ENCODE results near the gene UGT1A4.
A peak's percentile ranks its signal among the peaks of the same experiment; 100 is the strongest.
"Not testable (repeated sequence)": the region's sequence is repeated elsewhere in the genome, so short reads cannot be mapped to it uniquely, and the experiment has no call there.

The UGT1A4 gene

DNA sequence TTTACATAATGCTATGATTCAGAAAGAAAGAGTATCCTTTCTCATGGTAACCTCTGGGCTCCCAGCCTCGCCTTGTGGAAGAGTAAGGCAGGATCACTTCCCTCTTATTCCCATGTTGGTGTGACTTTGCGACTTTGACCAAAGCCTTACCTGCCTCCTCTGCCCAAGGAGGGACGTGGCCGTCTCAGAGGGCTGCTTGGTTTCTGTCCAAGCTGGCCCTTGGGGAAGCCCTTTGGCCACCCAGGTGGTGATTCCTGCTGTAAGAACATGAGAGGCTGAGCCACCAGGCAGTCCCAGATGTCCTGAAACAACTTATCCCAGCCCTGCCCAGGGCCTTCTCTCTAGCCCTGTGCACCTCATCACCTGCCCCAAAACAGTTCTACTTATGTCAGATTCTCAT lies 19.8 kb upstream of the UGT1A4 start:
- DNase-seq (ENCODE audit: low read depth, low spot score) = no peak
- H3K27ac ChIP-seq = no peak overlapping the region

GRCh38 chr2:233699424-233700027 lies 19.0 kb upstream of the UGT1A4 start:
- no peak for DNase-seq (ENCODE audit: low read depth, low spot score)
- peak overlapping the region; percentile 52 for H3K27ac ChIP-seq

GRCh38 chr2:233700028-233700635 lies 18.4 kb upstream of the UGT1A4 start:
- DNase-seq (ENCODE audit: low read depth, low spot score) = peak; percentile 18
- H3K27ac ChIP-seq = peak overlapping the region; percentile 52

DNA sequence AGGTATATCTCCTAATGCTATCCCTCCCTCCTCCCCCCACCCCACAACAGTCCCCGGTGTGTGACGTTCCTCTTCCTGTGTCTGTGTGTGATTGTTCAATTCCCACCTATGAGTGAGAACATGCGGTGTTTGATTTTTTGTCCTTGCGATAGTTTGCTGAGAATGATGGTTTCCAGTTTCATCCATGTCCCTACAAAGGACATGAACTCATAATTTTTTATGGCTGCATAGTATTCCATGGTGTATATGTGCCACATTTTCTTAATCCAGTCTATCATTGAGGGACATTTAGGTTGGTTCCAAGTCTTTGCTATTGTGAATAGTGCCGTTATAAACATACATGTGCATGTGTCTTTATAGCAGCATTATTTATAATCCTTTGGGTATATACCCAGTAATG lies 17.7 kb upstream of the UGT1A4 start:
- not testable (repeated sequence) for H3K27ac ChIP-seq; DNase-seq (ENCODE audit: low read depth, low spot score)

GRCh38 chr2:233702238-233702637 lies 16.3 kb upstream of the UGT1A4 start:
- no peak for DNase-seq (ENCODE audit: low read depth, low spot score)

DNA sequence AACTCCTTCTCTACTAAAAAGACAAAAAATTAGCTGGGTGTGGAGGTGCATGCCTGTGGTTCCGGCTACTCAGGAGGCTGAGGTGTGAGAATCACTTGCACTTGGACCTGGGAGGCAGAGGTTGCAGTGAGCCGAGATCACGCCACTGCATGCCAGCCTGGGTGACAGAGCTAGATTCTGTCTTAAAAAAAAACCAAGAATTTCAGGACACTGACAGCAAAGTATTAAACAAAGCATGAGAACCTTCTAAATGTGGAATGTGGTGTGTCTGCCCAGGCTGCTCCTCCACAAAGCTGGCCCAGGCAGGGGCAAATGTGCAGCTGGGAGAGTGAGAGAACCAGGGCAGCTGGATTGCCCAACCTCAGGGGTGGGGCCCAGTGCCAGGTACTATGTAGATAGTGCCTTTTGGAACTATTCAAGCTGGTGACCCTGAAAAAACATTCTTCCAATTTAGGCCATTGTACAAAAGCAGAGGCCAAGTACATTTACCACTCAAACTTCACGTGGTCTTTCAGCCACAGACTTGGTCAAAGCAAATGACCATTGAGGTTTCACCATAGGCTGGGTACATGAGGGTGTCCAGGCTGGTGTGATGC lies 12.5 kb upstream of the UGT1A4 start:
- peak; percentile 20 for DNase-seq (ENCODE audit: low read depth, low spot score)

More at GRCh38 chr2:233702238-233702637, 16.3 kb upstream of the UGT1A4 start:
- H3K27ac ChIP-seq = no peak overlapping the region

DNA sequence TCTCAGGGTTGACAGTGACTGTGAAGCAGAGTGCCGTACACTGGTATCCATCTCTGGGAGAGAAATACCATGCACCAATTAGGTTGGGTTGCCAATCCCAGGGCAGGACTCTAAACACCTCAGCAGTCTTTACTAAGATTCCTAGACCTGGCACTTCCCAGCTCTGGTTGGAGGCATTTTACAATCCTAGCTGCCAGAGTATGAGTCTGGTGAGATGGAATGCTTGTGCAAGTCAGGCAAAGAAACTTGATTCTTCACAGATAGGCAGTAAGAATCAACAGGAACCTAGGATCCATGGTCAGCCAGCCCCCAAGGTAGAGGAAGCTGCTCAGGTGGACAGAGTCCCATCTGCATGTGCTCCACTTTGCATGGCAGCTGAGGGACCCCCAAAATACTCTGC lies 11.8 kb upstream of the UGT1A4 start:
- H3K27ac ChIP-seq = peak overlapping the region; percentile 53
- no peak for DNase-seq (ENCODE audit: low read depth, low spot score)

More for the DNA sequence above, 12.5 kb upstream of the UGT1A4 start:
- peak overlapping the region; percentile 53 for H3K27ac ChIP-seq

DNA sequence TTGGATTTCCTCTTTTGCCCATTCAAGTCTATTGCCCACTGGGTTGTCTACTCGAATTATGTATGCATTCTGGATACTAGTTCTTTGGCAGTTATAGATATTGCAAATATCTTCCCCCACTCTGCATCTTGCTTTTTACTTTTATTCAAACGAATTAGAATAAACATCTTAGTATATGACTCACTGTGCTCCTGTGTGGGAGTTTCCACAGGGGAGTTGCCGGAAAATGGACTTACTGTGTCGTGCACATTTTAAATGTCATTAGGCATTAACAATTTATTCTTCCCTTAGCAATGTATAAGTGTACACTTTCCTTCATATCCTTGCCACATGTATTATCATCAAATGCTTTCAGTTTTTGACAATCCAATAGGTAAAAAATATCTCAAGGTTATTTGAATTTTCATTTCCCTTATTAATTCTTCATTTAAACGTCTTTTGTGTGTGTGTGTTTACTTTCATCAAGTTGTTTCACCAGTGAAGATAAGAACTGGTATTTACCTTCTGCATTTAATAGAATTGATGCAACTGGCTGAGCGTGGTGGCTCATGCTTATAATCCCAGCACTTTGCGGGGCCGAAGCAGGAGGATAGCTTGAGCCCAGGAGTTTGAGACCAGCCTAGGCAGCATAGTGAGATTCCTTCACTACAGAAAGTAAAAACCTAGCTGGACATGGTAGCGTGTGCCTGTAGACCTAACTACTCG lies 10.4 kb upstream of the UGT1A4 start:
- DNase-seq (ENCODE audit: low read depth, low spot score) = no peak
- no peak overlapping the region for H3K27ac ChIP-seq

DNA sequence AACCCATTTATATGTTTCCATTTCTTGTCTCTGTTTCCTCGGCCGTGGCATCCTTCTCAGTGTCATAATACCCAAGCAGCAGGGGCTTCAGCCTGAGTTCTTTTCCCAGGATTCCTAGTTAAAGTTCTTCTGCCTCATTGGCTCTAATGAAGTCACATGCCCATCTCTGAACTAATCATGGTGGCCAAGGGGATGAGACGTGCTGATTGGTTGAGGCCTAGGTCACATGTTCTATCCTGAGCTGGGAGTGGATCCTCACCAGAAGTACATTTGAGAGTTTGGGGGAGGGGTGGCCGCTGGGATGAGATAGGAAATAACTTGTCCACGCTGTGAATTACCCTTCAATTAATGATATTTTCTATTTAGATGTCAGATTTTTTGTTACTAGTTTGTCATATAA lies 9.6 kb upstream of the UGT1A4 start:
- H3K27ac ChIP-seq = no peak overlapping the region
- no peak for DNase-seq (ENCODE audit: low read depth, low spot score)

GRCh38 chr2:233711312-233712008 lies 7.1 kb upstream of the UGT1A4 start:
- DNase-seq (ENCODE audit: low read depth, low spot score) = peak; percentile 24
- no peak overlapping the region for H3K27ac ChIP-seq

GRCh38 chr2:233712611-233713261 lies 5.8 kb upstream of the UGT1A4 start, which contains the start of gene UGT1A5:
TSS of gene UGT1A5 (plus strand) at chr2:233712907. CDS start at chr2:233712992, 85 bp downstream.
- H3K27ac ChIP-seq = no peak within 1 kb of the TSS
- no peak for DNase-seq (ENCODE audit: low read depth, low spot score)

- DNase-seq (ENCODE audit: low read depth, low spot score) = no peak
- no peak overlapping the region for H3K27ac ChIP-seq
Measured at GRCh38 chr2:233713262-233713615, 5.3 kb upstream of the UGT1A4 start.

- no peak overlapping the region for H3K27ac ChIP-seq
Measured at GRCh38 chr2:233714121-233714520, 4.4 kb upstream of the UGT1A4 start.

GRCh38 chr2:233728723-233729301 lies 10.3 kb downstream of the UGT1A4 start, which contains the start of gene UGT1A3:
TSS of gene UGT1A3 (plus strand) at chr2:233729042. CDS start at chr2:233729127, 85 bp downstream.
- no peak for DNase-seq (ENCODE audit: low read depth, low spot score)

More at GRCh38 chr2:233714121-233714520, 4.4 kb upstream of the UGT1A4 start:
- DNase-seq (ENCODE audit: low read depth, low spot score) = no peak

GRCh38 chr2:233736868-233737653 lies 18.5 kb downstream of the UGT1A4 start:
- not testable (repeated sequence) for H3K27ac ChIP-seq; DNase-seq (ENCODE audit: low read depth, low spot score)

More at GRCh38 chr2:233728723-233729301, 10.3 kb downstream of the UGT1A4 start, which contains the start of gene UGT1A3:
- no peak within 1 kb of the TSS for H3K27ac ChIP-seq

DNA sequence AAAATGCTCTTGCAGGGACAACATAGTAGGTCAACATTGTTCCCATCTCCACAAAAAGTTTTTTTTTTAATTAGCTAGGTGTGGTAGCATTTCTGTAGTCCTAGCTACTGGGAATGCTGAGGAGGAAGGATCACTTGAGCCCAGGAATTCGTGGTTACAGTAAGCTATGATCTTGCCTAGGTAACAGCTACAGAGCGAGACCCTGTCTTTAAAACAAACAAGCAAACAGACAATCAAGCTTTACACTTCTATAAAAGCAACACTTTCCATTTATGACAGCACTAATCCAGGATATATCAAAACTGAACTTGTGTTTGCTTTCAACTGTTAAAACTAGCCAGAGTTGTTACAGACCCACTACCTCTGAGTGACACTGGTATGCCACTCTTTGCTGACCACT lies 22.3 kb downstream of the UGT1A4 start:
- H3K27ac ChIP-seq = no peak overlapping the region
- no peak for DNase-seq (ENCODE audit: low read depth, low spot score)

DNA sequence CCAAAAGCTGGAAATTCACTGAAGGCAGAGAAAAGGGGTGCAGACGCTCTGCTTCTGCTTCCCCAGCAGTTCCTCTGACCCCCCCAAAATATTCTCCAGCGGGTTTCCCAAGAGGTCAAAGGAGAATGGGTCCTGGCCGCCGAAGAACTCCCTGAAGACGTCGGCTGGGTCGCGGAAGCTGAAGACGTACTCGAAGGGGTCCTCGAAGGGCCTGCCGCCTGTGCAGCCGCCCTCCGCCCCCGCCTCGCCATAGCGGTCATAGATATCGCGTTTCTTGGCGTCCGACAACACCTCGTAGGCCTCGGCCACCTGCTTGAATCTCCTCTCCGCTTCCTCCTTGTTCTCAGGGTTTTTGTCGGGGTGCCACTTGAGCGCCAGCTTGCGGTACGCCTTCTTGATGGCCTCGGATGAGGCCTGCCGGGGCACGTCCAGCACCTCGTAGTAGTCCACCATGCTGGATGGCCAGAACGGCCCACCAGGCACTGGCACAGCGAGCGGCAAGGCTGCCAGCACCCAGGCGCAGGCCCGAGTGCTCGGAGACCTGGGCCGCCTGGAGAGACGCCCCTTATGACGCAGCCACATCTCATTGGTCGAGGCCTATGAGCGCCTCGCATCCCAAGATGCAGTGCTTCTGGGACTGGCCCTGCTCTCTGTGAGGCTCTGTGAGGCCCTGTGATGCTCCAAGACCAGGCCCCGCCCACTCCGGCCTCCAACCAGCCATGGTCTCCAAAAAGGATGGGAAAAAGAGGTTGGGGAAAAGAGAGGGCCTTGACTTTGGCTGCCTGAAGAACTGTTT lies 25.1 kb downstream of the UGT1A4 start:
- no peak overlapping the region for H3K27ac ChIP-seq
- DNase-seq (ENCODE audit: low read depth, low spot score) = no peak

All from epithelial cell of prostate (primary cell).